ENCODE data around the gene FOXL1. TPM values are rescaled to one million over a fixed set of nuclear protein-coding genes. Genes with fewer than 3 reads are reported as not detected.

Gene FOXL1
- total RNA-seq, 1 experiment from 2014 or later, result 7.5 TPM

DNA sequence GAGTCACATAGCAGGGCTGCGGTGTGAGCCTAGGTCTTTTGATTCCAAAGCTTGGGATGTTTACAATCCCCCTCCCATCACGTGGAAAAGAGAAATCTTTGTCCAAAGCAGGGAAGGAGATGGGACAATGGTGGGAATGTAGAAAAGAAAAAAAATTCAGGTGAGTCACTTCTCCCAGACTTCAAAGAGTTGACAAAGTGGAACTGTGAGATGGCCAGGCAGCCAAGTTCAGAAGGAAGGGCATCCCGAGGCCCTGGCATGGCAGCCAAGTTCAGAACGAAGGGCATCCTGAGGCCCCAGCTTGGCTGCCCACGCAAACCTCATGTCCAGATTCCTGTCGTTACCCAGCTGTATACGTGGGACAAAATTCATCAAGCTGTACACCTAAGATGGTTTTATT lies 47.5 kb downstream of the FOXL1 start:
- Histone ChIP-seq H3K9me2 (ENCODE audit: insufficient read depth) (no peaks in the 10 kb centered on the region), H3K36me3 (ENCODE audit: control insufficient read depth in 1 of 2, insufficient read depth in 2 of 2, low read length in 2 of 2) (no peaks in the 10 kb centered on the region), H3K4me1 (ENCODE audit: control insufficient read depth in 1 of 2, insufficient read depth in 2 of 2, low read length in 2 of 2) (peaks cover 0 to 13% of the 10 kb centered on the region in 2 experiments; a peak in 1 of 4 replicates), H3K9ac (ENCODE audit: low read length) (no peak overlapping the region), H3K27ac (ENCODE audit: low read depth, low read length) (no peak overlapping the region), H3K4me3 (replicated peaks in 1 of 2; ENCODE audit: low read depth in 1 of 2, low read length in 2 of 2) (no peak overlapping the region), H2AFZ (ENCODE audit: low read depth, low read length, poor library complexity, severe bottlenecking) (no peak overlapping the region), H4K20me1 (ENCODE audit: insufficient read depth) (no peaks in the 10 kb centered on the region), H3K27me3 (ENCODE audit: insufficient read depth, low read length) (no peaks in the 10 kb centered on the region), H3K9me3 (ENCODE audit: control insufficient read depth in 1 of 2, insufficient read depth in 1 of 2, low read depth in 1 of 2, low read length in 2 of 2) (no peaks in the 10 kb centered on the region), H3K79me2 (ENCODE audit: insufficient read depth, low read length) (no peaks in the 10 kb centered on the region), H3K4me2 (ENCODE audit: low read length) (no peak overlapping the region)
- CTCF ChIA-PET, result no interaction called here
- BruUV-seq (replicated peaks), result no TSS peak
- intact Hi-C loops (cut with micrococcal nuclease), result no loop called here
- TF ChIP-seq YY1 (IDR thresholded peaks at IDR 0.05; ENCODE audit: extremely low read depth, insufficient replicate concordance, low read depth, low read length) (no peak), ATF3 (IDR thresholded peaks at IDR 0.05) (no peak), RAD21 (IDR thresholded peaks at IDR 0.05; ENCODE audit: low read depth) (no peak), POLR2AphosphoS5 (IDR thresholded peaks at IDR 0.05; ENCODE audit: low read depth, low read length) (no peak), SIN3A (IDR thresholded peaks at IDR 0.05; ENCODE audit: low read depth) (no peak), SP1 (IDR thresholded peaks at IDR 0.05; ENCODE audit: low read depth) (no peak), ZNF274 (IDR thresholded peaks at IDR 0.05; ENCODE audit: low read depth, low read length) (no peak), ELF1 (IDR thresholded peaks at IDR 0.05; ENCODE audit: borderline replicate concordance, low read depth) (no peak)
- POLR2A ChIA-PET, result no interaction called here
- RAD21 ChIA-PET (ENCODE audit: low non-redundant PET in 1 of 2, low total read pairs in 2 of 2, uncharacterized antibody in 2 of 2, unreplicated experiment in 2 of 2), result no interaction called here
- DNase-seq (ENCODE audit: low read depth, low spot score), result no peak
- no peak for ATAC-seq

DNA sequence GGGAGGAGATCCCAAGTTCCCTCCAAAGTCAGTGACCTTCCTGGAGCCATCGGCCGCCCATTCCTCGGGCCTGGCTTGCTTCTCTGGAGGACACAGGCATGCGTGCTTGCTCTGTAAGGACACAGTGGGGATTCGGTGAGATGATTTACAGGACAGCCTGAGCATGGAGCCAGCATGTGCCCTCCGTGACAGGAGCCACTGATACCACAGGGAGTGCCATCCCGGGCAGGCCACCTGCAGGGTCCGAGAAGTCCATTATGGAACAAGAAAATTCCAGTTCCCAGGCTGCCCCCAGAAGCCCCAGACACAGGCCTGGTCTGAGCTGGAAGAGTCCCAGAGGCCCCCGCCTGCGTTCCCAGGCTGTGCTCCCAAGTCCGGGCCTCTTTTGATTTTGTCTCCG lies 47.9 kb downstream of the FOXL1 start:
- Histone ChIP-seq H3K4me2 (ENCODE audit: low read length) (no peak overlapping the region), H3K9me3 (ENCODE audit: control insufficient read depth in 1 of 2, insufficient read depth in 1 of 2, low read depth in 1 of 2, low read length in 2 of 2) (no peaks in the 10 kb centered on the region), H3K27me3 (ENCODE audit: insufficient read depth, low read length) (no peaks in the 10 kb centered on the region), H2AFZ (ENCODE audit: low read depth, low read length, poor library complexity, severe bottlenecking) (no peak overlapping the region), H3K4me3 (replicated peaks in 1 of 2; ENCODE audit: low read depth in 1 of 2, low read length in 2 of 2) (no peak overlapping the region), H4K20me1 (ENCODE audit: insufficient read depth) (no peaks in the 10 kb centered on the region), H3K9me2 (ENCODE audit: insufficient read depth) (no peaks in the 10 kb centered on the region), H3K27ac (ENCODE audit: low read depth, low read length) (no peak overlapping the region), H3K9ac (ENCODE audit: low read length) (no peak overlapping the region), H3K79me2 (ENCODE audit: insufficient read depth, low read length) (no peaks in the 10 kb centered on the region), H3K36me3 (ENCODE audit: control insufficient read depth in 1 of 2, insufficient read depth in 2 of 2, low read length in 2 of 2) (no peaks in the 10 kb centered on the region), H3K4me1 (ENCODE audit: control insufficient read depth in 1 of 2, insufficient read depth in 2 of 2, low read length in 2 of 2) (peaks cover 0 to 16% of the 10 kb centered on the region in 2 experiments; a peak in 1 of 4 replicates)
- DNase-seq (ENCODE audit: low read depth, low spot score), result no peak
- ATAC-seq, result no peak
- no peak for TF ChIP-seq EZH2 (IDR thresholded peaks at IDR 0.05)
- no peak for TF ChIP-seq ELF1 (IDR thresholded peaks at IDR 0.05; ENCODE audit: borderline replicate concordance, low read depth)
- TF ChIP-seq ZNF274 (IDR thresholded peaks at IDR 0.05; ENCODE audit: low read depth, low read length), result no peak
- TF ChIP-seq SIN3A (IDR thresholded peaks at IDR 0.05; ENCODE audit: low read depth), result no peak
- TF ChIP-seq EZH2phosphoT487 (IDR thresholded peaks at IDR 0.05; ENCODE audit: borderline replicate concordance), result no peak
- TF ChIP-seq JUND (IDR thresholded peaks at IDR 0.05), result no peak
- TF ChIP-seq SP1 (IDR thresholded peaks at IDR 0.05; ENCODE audit: low read depth), result no peak
- no peak for TF ChIP-seq POLR2AphosphoS5 (IDR thresholded peaks at IDR 0.05; ENCODE audit: low read depth, low read length)
- TF ChIP-seq, protein P1, sequence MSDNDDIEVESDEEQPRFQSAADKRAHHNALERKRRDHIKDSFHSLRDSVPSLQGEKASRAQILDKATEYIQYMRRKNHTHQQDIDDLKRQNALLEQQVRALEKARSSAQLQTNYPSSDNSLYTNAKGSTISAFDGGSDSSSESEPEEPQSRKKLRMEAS (IDR thresholded peaks at IDR 0.05), result no peak
- no peak for TF ChIP-seq CTCF (IDR thresholded peaks at IDR 0.05 in 2 of 3, conservative IDR thresholded peaks at IDR 0.05 in 1 of 3; ENCODE audit: borderline replicate concordance in 1 of 3, insufficient read depth in 1 of 3, low read depth in 2 of 3, low read length in 2 of 3)
- no peak for TF ChIP-seq EGR1 (IDR thresholded peaks at IDR 0.05; ENCODE audit: low read depth)
- TF ChIP-seq CEBPB (IDR thresholded peaks at IDR 0.05; ENCODE audit: low read depth), result no peak
- TF ChIP-seq YY1 (IDR thresholded peaks at IDR 0.05; ENCODE audit: extremely low read depth, insufficient replicate concordance, low read depth, low read length), result no peak
- no peak for TF ChIP-seq TCF7L2 (IDR thresholded peaks at IDR 0.05; ENCODE audit: borderline replicate concordance, extremely low read depth, insufficient read depth, insufficient read length)
- no peak for TF ChIP-seq POLR2A (IDR thresholded peaks at IDR 0.05; ENCODE audit: borderline replicate concordance, extremely low read depth, insufficient read depth, insufficient read length)
- TF ChIP-seq CBX3 (IDR thresholded peaks at IDR 0.05; ENCODE audit: low read depth), result no peak
- CTCF ChIA-PET, result no interaction called here
- POLR2A ChIA-PET, result no interaction called here
- RAD21 ChIA-PET (ENCODE audit: low non-redundant PET in 1 of 2, low total read pairs in 2 of 2, uncharacterized antibody in 2 of 2, unreplicated experiment in 2 of 2), result no interaction called here
- intact Hi-C loops (cut with micrococcal nuclease), result no loop called here
- BruUV-seq (replicated peaks), result no TSS peak

All from HCT116 (cell line).